DND-41 (cell line): ENCODE measurements around the gene SPACA6.

Source experiments
- CTCF ChIP-seq: IDR thresholded peaks from 2 replicates; pipeline ENCODE4 v1.5.1; 2012; ENCODE audit warnings: borderline replicate concordance, low read length, moderate library complexity, mild to moderate bottlenecking; ENCODE audit not compliant: poor library complexity, severe bottlenecking; ENCODE audit errors: extremely low read depth
- EZH2 ChIP-seq: IDR thresholded peaks from 3 replicates; pipeline ENCODE4 v1.6.1; 2012; ENCODE audit warnings: borderline replicate concordance, low read depth, mild to moderate bottlenecking, moderate library complexity, low read length, inconsistent platforms; ENCODE audit not compliant: severe bottlenecking

- TF ChIP-seq CTCF (no peak), EZH2 (no peak)
Observed at GRCh38 chr19:51687791-51688670, 5.1 kb upstream of the SPACA6 start.
